Activated CD4-positive, alpha-beta T cell treated with anti-CD3 and anti-CD28 coated beads for 48 hours (primary cell): Measurements from ENCODE around the gene CYP2W1.
"Not testable (repeated sequence)": the region's sequence is repeated elsewhere in the genome, so short reads cannot be mapped to it uniquely, and the experiment has no call there.

Experiments
- DNase-seq: peaks from one replicate; pipeline ENCODE4 v3.0.0-alpha.2; 2020

CYP2W1 gene

DNA sequence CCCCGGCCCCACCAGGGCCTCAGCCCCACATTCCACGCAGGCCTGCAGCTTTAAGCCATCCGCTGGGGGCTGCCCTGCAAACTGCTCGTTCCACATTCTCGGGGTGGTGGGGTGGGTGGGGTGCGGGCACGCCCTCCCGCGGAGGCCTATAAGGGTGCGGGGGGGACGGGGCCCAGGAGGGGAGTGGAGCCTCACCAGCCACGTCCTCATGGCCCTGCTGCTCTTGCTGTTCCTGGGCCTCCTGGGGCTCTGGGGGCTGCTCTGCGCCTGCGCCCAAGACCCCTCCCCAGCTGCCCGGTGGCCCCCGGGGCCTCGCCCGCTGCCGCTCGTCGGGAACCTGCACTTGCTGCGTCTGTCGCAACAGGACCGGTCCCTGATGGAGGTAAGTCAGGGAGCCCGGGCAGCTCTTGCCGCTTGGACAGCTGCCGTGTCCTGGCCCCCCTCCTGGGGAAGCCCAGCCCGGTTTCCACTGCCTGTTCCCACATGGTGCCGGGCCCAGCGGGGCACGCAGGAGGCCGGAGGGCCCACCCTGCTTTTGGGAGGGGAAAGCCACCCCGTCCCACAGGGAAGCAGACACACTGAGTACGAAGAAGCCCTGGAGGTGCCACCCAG is at the start of gene CYP2W1:
TSS of gene CYP2W1 (plus strand) at position 178 of the 612 bp plus-strand sequence. CDS start at position 209, 31 bp downstream.
- no peak for DNase-seq

DNA sequence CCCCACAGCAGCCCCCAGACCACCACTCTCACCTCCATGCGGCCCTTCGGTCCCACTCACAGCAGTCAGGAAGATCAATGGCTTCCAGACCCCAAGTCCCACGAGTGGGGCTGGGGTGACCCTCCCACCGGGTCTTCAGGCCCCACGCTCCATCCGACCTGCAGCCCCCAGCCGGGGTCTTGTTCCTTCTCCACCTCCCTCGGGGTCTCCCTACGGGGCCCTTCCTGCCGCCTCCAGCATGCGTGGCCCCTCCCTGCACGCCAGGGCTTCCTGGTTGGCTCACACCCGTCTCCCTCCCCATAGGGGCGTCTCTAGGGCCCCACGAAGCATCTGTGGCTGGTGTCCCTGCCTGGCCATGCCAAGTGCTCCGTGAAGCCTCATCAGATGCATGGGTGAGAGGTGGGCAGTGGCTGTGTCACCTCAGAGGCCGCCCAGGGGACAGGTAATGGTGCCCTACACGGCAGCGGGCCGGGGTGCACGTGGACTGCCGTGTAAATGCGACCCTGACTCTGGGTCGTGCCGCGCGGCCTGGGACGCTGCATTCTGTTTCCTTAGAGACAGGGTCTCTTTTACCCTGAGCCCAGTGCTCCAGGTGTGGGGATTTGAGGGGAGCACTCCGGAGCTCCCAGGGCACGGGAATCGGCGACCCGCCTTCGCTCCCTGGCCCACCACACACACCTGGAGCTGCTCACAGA is 48.4 kb upstream of the CYP2W1 start:
- no peak for DNase-seq

GRCh38 chr7:935164-935873 is 47.7 kb upstream of the CYP2W1 start:
- no peak for DNase-seq

DNA sequence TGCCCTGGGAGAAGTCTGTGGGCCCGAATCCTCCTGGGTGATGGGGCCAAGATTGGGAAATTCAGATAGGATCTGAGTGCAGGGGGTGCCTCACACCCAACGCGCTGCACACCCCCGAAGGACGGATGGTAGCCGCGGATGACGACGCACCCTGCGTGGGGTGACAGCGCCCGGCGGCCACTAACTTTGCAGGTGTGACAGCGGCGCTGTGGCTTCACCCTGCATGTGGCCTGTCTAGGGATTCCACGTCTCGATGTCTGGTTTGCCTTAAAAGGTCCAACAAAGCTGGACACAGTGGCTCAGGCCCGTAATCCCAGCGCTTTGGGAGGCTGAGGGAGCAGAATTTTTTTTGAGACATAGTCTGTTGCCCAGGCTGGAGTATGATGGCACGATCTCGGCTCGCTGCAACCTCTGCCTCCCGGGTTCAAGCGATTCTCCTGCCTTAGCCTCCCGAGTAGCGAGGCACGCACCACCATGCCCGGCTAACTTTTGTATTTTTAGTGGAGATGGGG is 47.1 kb upstream of the CYP2W1 start:
- DNase-seq: no peak

- peak; percentile 62 for DNase-seq
These were observed 46.5 kb upstream of the CYP2W1 start for GRCh38 chr7:936386-937054.

GRCh38 chr7:937856-938484 is 45.0 kb upstream of the CYP2W1 start:
- no peak for DNase-seq

GRCh38 chr7:938546-939185 is 44.3 kb upstream of the CYP2W1 start:
- no peak for DNase-seq

- no peak for DNase-seq
These were observed 43.1 kb upstream of the CYP2W1 start for GRCh38 chr7:939843-940242.

DNA sequence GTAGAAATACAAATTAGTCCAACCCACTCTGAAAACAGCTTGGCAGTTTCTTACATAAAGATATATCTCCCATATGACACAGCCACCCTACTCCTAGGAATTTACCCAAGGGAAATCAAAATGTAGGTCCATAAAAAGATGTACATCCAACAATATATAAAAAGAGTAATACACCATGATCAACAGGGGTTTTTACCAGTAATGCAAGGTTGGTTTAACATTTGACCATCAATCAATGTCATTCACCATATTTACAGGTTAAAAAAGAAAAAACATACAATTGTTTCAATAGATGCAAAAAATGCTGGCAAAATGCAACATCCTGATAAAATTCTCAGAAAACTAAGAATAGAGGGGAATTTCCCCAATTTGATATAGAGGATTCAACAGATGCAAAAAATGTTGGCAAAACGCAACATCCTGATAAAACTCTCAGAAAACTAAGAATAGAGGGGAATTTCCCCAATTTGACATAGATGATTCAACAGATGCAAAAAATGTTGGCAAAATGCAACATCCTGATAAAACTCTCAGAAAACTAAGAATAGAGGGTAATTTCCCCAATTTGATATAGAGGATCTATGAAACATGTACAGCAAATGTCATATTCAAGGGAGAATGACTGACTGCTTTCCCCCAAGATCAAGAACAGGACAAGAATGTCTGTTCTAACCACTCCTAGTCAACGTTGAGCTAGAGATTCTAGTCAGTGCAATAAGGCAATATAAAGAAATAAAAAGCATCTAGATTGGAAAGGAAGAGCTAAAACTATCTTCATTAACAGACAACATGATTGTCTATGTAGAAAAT is 42.2 kb upstream of the CYP2W1 start:
- no peak for DNase-seq

GRCh38 chr7:943793-944192 is 39.2 kb upstream of the CYP2W1 start:
- not testable (repeated sequence) for DNase-seq

DNA sequence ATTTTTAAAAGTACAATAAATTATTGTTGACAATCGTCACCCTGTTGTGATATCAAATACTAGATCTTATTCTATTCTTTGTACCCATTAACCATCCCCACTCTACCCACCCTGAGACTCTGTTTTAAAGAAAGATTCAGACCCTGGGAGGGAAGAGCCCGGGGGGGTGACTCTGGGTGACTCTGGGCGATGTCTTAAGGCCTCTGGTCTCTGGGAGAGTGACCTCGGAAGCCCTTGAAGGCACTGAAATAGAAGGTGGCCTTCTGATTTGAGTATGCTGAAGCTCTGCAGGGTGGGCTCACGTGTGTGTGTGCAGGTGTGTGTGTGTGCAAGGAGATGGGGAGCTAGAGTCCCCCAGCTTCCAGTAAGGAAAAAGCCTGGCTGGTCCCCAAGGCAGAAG is 38.2 kb upstream of the CYP2W1 start:
- no peak for DNase-seq

GRCh38 chr7:945147-945555 is 37.8 kb upstream of the CYP2W1 start:
- no peak for DNase-seq

DNA sequence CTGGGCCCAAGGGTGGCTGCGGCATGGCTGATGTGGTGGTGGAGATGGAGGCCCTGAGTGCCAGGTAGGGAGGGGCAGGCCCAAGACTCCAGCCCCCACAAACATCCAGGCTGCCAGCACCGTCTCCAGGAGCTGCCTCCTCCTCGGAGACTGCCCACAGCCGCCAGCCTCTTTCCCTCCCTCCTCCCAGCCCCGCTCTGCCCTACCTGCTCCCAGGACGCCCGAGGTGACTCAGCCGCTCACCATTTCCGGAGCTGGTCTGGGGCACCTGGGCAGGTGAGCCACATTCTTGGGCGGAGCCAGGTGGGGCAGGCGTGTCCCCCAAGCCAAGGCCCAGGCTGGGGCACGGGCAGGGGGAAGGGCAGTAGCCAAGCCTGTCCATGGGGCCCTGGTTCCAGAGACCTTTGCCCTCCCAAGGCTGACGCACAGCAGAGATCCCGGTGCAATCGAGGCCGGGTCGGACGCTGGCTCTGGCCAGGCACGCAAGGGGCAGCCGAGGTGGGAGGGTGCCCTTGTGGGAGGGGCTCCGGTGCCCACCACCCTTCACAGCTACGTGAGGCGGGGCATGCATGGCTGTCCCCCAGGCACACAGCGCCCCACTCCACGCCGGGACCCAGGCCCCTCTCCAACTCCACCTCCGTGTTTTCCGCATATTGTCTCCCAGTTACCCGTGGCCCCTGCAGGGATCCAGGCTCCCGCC is 37.3 kb upstream of the CYP2W1 start:
- DNase-seq: no peak

GRCh38 chr7:946256-946996 is 36.6 kb upstream of the CYP2W1 start:
- no peak for DNase-seq

- no peak for DNase-seq
These were observed 35.4 kb upstream of the CYP2W1 start for GRCh38 chr7:947391-948210.

DNA sequence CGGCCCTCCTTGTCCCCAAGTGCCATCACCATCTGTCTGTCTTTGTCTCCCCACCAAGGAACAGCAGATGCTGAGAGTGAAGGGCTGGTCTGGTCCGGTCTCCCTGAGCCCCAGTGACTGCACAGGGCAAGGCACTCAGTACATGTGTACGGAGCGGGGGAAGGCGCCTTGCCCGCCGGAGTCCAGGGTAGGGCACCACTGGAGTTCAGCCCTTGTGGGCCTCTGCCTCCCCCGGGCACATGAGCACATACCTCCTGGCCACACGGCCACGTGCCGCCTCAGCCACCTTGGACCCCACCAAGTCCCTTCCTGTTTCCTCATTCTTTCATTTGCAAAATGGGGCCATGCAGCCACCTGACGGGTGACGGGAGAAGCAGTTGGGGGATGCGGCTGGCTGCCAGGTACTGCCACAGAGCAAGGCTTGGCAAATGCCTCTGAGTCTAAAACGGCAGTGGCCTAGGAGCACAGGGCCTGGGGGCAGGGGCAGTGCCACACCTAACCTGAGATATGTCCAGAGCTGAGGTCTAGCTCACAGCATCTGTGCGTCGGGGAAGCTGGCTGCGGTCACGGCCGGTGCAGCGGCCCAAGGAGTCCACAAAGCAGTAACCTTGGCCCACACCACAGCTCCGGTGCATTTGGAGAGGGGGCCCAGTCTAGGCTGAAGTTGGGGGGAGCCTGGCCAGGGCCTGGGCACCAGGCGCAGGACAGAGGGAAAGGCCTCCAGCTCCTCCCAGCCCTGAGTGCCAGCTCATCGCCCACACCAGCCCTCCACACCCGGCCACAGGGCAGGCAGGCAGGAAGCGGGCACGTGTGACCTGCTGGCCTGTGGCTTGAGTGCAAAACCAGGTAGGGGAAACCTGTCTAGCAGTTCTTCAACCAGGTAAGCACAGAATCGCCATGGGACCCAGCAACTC is 33.7 kb upstream of the CYP2W1 start:
- no peak for DNase-seq

GRCh38 chr7:951881-952547 is 31.0 kb upstream of the CYP2W1 start:
- DNase-seq: no peak
